NCI-H748 treated with DMSO at 0.1 percent for 48 hours (cell line): ENCODE results near the gene SNX22.

Source experiments
- DNase-seq: peaks from one replicate; lab custom pipeline; 2025; lab: John Stamatoyannopoulos, UW

SNX22 gene

DNA sequence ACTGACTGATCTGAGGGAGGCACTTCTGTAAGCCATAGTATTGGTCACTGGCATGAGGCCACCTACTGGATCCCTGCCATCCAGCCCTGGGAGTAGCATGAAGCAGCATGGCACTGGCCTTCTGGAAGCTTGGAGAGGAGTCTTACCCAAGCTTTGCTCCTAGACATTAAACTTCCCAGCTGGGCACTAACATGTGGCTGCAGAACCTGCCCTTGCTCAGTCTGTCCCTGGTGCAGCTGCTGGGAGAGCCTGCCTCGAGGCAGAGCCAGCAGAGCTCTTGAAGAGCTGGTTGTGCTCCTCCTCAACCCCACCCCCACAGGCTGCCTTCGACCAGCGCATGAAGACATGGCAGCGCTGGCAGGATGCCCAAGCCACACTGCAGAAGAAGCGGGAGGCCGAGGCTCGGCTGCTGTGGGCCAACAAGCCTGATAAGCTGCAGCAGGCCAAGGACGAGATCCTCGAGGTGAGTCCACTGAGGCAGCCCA, 17.1 kb upstream of the SNX22 start:
- no peak for DNase-seq

DNA sequence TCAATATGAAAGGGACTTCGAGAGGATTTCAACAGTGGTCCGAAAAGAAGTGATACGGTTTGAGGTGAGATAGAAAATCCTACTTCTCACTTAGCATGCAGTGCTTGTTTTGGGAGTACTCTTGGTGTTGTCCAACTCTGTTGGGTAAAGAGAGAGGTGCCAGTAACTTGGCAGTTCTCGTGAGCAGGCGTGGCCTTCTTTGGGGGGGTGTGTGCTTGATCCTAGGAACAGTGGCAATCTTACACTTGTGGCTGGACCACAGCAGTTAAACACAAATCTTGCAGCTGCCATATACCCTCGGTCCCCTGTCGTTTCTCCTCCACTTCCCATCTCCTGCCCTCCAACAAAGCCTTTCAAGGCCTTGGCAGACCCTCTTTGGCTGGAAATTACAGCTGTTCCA, 15.2 kb upstream of the SNX22 start:
- DNase-seq = no peak

DNA sequence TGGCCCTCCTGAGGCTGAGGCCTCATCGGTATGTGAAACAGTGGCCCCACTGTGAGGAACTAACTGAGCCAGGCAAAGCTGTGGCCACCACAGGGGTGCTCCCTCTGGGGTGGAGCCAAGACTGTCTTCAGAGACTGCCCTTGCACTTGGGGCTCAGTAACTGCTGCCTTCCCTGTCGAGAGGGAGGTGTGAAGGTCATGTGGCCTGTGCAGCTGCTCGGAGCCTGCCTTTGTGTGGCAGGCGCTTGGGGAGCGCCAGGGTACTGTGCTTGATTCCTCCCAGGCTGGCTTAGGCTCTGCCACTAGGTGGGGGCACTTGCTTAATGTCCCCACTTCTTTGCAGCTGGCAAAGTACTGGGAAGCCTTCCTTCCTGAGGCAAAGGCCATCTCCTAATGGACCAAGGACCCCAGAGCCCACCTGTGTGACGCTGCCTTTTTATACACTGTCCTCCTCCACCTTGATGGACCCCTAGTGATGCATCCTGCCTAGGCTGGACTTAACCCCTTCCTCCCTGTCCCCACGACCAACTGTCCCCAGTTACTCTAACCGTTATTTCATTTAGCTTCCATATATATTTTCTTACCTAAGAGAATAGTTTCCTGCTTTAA, 14.2 kb upstream of the SNX22 start:
- no peak for DNase-seq

DNA sequence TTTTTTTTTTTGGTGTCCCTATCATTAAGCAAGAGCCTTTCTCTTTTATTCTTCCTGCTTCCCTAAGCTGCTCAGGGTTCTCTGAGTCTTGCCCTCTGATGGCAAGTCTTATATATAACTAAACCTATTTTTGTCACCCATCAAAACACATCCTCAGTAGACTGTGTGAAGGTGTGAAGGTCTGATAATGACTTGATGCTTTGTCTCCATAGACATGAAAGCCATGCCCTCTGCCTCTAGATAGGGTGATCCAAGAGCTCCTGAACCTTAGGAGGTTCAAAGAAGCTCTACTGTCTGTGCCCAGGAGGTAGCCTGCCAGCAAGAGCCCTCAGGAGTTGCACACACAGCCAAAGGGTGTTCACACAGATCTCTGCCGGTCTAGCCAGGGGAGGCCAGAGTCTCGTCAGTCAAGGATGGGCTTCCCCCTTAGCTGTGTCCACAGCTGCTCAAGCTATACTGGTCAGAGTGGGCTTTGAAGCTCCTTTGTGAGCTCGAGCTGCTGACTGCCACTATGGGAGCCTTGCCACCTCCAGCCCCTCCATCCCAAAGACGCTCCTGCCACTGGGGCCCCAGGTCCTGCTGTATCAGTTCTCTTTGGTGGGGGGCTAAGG, 13.1 kb upstream of the SNX22 start:
- no peak for DNase-seq

DNA sequence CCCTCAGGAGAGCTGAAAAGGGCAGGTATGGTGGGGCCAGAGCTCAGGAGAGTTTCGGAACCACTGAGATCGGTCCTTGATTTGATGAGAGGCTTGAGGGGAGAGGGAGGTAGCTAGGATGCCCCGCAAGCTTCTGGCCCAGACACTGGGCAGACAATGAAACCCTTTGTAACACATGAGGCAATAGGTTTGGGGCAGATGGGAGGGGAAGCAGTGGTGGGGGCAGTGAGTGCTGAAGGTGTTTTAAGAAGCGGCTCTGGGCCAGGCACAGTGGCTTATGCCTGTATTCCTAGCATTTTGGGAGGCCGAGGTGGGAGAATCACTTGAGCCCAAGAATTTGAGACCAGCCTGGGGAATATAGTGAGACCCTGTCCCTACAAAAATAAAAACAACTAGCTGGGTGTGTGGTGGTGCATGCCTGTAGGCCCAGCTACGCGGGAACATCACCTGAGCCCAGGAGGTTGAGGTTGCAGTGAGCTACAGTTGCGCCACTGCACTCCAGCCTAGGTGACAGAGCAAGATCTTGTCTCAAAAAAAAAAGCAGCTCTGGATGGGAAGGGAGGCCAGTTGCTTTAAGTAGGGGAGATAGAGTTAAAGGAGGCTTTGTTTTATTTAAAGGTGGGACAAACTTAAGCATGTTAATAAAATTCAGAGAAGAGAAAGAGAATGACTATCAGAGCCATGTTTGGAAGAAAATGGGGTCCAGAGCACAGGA, 9.6 kb upstream of the SNX22 start:
- DNase-seq = no peak

DNA sequence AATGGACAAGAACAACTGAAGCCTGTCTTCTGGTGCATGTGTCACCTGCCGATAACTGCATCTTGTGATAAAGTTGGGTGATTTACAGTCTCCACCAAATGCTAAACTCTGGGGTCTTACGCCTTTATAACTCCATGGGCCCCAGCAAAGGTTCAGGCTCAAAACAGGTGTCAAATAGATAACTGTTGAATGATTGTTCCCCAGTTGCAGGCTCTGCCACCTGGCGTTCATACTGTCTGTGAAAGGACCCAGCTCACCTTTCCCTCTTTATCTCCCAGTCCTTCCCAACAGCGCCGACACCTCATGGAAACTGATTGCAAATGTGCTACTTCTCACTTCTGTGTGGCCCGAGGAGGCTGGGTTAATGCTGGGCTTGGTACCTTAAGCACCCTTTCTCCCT, 8.3 kb upstream of the SNX22 start:
- DNase-seq = no peak

DNA sequence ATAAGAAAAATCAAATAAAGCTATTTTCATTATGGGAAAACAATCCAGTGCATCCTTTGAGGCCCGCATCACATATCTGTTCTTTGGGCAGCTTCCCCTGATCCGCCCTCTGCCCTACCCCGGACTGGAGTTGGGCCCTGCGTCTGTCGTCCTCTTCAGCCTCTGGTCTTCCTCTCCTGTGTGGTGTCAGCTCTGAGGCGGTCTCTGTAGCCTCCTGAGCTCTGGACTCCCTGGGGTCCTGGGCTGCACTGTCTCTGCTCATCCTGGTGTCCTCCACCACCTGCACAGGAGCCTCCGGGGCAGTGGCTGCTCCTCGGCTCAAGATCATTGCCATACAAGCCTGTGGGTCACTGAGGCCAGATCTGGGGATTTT, 7.4 kb upstream of the SNX22 start:
- DNase-seq = no peak

DNA sequence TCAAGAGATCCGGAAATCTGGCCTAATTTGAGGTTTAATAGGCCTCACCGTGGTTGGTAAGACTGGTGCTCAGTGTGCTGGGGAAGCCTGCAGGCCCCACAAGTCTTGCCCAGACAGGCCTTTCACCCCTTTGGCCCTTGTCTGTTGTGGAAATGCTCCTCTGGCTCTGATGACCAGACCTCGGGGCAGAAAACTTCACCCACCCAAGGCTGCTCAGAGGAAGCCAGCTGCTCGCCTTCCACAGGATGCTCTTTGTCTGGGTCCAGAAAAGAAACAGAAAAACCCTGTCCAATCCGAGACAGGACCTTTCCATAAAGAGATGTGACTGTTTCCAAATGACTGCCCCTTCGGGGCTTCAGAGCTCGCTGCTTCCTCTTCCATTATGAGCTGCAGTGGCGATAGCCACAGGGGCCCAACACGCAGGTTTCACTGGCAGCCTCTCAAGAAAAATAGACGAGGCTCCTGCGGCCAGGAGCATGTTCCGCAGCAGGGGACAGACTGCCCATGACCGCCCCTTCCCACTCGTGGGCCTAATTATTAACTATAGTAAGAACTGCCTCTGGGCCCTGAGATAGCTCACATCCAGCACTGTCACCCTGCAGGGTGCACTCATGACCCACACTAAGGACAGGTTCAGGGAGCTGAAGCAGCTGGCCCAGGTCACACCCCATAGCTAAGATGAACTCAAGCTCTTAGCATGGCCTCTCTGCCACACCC, 6.8 kb upstream of the SNX22 start:
- DNase-seq = no peak

DNA sequence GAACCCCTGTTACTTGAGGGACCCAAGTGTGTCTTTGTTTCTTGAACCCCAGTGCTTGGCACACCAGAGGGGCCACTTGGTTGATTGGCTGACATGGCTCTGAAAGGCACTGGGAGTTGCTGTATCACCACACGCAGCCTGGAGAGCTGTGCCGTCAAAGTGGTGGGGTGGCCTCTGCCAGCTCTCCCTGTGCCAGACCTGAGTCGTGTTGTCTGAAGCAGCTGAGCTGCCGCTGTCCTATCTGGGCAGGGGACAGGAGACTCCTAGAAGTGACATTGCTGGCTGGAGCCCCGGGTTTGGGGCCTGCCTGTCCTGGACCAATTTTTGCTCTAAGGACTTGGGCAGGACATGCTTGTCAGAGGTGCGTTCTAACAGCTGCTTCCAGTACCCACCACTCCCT, 5.5 kb upstream of the SNX22 start:
- DNase-seq = no peak

DNA sequence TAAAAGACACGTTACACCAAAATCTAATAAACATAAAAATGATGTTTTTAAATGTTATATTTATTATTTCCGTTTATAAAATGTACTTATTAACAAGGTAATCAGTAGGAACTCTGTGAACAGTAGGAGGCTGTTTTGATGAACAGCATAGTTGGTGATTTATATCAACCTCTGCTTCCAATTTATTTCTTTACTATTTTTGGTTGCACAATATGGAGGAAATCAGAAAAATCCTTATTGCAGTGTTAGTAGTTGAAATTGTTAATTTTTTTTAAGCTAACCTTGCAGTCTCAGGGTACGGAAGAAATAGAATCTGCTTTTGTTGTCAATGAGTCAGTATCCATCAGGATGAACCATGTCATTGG, 5.0 kb upstream of the SNX22 start:
- no peak for DNase-seq

DNA sequence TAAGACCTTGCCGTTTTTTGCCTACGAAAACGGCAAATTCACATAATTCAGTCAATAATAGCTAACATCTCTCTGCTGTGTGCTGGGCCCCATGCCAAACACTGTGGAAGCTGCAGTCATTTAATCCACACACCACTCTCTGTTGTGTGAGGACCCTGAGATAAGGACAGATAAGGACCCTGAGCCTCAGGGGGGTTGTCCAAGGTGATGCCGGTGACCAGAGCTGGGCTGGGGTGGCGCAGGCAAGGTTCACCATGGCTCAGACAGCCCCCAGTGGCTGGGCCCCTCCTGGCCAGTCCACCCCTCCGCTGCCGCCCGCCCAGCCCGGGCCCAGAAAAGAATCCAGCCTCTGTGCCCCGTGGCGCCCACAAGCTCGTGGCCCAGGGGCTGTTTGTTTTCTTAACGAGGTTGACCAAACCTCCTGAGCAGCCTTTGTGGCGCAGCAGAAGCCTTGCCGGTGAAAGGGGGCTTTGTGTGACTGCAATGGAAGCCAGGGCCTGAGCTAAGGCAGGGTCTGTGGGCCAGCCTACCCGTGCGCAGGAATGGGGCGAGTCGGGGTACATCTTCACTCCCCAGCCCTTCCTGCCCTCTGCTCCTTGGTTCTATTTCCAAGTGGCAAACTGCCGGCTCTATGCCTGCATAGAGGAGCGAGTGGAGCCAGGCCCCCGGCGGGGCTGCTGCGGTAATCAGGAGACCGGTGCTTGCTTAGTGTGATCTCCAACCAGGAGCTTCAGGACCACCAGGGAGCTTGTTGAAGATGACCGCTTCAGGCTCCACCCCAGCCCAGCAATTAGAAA, 4.4 kb upstream of the SNX22 start:
- no peak for DNase-seq

DNA sequence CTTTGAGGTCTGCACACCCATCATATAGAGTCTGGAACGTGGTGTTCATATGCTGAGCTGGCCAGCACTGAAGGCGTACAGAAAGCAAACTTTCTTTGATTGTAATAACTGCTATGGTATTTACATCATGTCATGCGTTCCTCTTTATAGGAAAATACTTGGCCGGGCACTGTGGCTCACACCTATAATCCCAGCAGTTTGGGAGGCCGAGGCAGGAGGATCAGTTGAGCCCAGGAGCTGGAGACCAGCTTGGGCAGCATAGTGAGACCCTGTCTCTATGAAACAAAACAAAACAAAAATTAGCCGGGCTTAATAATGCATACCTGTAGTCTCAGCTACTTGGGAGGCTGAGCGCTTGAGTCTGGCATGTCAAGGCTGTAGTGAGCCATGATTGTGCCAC, 3.4 kb upstream of the SNX22 start:
- DNase-seq = no peak

DNA sequence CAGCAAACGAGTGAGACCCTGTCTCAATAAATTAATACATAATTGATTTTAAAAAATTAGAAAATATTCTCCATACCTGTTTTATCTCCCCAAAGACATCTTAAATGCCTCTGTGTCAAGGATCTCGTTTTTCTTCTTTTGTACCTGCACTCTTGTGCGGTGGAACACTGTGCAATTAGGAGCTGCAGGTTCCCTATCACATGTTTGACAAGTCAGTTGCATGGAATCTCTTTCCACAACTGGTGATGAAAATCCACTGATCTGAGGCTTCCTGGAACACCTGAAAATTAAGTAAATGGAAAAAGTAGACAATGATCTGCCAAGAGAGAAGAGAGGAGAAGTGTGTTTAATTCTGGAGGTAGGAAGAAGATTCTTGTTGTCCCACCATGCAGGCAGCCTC, 3.0 kb upstream of the SNX22 start:
- DNase-seq = no peak

DNA sequence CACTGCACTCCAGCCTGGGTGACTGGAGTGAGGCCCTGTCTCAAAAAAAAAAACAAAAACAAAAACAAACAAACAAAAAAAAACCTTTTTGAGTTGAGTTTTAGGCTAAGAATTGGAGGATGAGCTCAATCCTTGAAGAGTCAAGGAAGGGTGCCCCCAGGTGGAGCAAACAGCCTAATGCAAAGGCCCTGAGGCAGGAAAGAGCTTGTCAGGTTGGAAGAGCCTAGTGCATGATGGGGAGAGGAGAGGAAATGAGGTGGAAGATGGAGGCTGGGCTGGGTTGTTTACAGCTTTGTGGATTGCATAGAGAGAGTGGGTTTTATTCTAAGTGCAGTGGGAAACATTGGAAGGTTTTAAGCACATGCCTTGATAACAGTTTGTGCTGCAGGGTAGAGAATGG, 2.1 kb upstream of the SNX22 start:
- DNase-seq = no peak

DNA sequence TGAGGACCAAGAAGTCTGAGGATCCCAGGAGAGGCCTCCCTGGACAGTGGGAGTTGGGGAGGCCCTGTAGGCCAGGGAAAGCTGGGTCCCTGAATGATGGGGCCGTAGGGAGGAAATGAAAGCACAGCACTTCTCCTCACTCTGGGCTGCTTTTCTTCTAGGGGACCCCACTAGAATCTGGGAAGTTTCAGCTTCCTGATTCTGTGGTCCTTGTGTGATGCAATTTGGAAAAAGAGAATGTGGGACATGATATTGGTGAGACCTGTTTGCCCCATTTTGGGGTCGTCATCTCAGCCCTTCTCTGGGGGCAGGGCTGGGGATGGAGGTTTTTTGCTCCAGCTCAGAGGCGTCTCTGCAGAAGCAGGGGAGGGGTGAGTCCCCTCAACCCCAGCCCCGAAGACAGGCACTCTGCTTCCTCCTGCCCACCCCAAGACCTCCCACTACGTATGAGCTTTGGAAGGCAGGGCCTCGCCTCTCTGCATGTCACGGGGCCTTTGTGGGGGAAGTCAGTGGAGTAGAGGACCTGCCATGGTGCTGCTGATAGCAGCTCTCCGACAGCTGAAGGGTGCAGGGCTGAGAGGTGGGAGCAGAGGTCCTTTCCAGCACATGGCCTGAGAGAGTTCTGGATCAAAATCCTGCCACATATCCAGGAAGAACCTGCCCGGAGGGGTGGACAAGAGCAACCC, 1.5 kb upstream of the SNX22 start:
- DNase-seq = no peak

DNA sequence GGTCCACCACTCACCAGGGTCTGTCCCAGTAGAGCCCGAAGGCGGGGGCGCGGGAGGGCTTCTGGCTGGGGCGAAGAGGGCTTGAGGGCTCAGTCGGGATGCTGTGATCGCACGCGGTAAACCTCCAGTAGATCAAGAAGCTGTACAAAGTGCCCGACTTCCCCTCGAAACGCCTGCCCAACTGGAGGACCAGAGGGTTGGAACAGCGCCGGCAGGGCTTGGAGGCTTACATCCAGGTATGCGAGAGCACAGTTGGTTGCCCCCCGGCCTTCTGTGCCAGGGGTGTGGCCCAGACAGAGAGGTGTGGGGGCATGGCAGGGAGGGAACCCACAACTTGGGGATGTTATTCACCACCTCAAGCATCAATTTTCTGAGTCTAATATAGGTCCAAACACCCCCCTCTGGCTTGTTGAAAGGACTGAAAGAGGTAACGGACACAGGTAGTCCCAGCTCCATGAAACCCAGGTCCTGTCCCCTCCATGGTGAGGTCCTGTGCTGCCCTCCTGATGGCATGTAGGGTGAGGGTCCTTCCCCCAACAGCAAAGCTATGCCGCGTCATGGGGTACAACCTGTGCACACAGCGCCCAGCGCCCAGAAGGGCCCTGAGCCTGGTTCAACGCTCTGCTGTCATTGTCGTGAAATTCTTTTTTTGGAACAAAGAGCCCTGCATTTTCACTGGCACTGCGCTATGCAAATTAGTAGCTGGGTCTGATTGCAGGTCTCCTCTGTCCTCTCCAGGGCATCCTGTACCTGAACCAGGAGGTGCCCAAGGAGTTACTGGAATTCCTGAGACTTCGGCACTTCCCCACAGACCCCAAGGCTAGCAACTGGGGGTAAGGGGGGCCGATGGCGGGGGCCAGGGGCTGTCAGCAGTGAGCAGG, 1.2 kb downstream of the SNX22 start:
- DNase-seq = no peak

DNA sequence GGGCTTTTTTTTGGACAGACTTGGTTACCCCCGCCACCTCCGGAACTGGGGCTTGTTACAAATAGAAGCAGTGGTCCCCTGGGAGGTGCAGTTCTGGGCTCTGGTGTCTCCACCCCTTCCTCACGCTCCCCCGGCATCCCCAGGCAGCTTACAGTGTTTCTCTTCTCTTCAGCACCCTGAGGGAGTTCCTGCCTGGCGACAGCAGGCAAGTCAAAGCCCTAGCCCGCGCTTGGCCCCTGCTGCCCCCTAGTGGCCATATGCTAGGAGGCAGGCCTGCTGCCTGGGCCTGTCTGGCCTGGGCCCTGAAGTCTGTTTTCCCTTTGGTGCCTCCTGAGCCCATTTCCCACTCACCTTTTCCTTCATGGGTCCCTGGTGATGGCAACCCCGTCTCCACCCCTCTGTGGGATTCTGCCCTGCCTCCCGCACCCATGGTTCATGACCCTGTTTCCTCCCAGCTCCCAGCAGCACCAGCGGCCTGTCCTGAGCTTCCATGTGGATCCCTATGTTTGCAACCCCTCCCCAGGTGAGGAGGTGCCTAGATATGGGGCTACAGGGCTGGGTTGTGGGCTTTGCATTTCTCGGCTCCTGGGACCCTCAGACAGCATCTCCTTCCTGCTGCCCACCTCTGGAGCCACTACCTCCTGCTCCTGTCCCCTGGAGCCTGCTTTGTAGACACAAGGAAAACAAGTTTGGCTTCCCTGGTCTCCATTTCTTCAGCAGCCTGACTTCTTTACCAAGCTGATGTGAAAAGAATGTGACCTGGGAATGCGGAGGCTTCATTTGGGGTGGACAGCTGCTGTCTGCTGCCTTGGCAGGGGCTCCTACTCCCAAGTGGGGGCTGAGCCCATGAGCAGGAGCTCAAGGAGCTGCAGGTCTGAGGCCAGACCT, 2.2 kb downstream of the SNX22 start:
- peak; percentile 31 for DNase-seq

DNA sequence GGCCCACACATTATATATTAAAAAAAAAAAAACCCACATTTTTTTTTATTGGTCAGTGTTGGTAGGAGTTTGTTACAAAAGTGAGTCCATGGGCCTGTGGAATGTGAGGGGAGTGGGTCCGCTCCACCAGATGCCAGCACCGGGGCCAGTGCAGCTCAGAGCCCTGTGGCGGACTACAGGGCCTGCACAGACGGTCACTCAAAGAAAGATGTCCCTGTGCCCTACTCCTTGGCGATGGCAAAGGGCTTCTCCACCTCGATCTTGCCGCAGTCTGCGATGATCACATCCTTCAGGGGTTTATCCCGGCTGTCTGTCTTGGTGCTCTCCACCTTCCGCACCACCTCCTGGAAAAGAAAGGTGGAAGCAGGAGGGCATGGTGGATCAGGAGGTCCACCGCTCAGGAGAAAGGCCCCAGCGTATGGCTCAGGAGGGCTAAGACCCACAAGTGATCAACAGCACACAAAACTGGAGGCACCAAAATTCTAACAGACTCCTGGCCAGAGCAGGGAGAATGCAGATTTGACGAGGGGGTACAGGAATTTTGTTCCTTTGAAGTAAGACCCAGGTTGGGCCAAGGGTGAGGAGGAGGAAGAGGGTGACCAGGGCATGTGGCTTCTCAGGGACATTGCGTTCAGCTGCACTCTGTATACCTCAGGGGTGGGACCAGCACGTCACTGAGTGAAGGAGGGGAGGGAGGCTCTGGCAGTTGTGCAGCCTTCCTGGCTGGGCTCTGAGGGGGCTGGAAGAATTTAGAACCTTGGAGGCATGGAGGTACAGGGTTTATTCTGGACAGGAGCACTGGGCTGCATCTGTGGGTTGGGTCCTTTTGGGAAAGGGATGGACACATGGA, 4.5 kb downstream of the SNX22 start:
- DNase-seq = no peak
